GM12892 (cell line): ENCODE results near the gene WSCD2.
A peak's percentile ranks its signal among the peaks of the same experiment; 100 is the strongest.

Experiments used
- DNase-seq: peaks from one replicate; pipeline ENCODE4 v3.0.0; 2011; ENCODE audit not compliant: insufficient read length
- FAIRE-seq: peaks from 2 replicates; lab custom pipeline; 2011; peaks lifted over from hg19 to GRCh38; lab: Jason Lieb, UNC
- POLR2A ChIP-seq: IDR thresholded peaks from 2 replicates; pipeline ENCODE4 v1.6.1; 2011; ENCODE audit warnings: low read depth, low read length, control low read depth
- POLR2AphosphoS5 ChIP-seq: IDR thresholded peaks from 2 replicates; pipeline ENCODE4 v1.6.1; 2011; ENCODE audit warnings: low read depth, low read length, control low read depth
- TAF1 ChIP-seq: IDR thresholded peaks from 2 replicates; pipeline ENCODE4 v1.6.1; 2011; ENCODE audit warnings: low read depth, mild to moderate bottlenecking, control low read depth, low read length, borderline replicate concordance

The WSCD2 gene

GRCh38 chr12:108193917-108194316 is 64.8 kb downstream of the WSCD2 start:
- peak; percentile 23 for DNase-seq
- no peak for TF ChIP-seq POLR2AphosphoS5
- TF ChIP-seq POLR2A, result no peak
- TF ChIP-seq TAF1, result no peak
- FAIRE-seq, result peak; percentile 85

- DNase-seq, result no peak
- TF ChIP-seq POLR2A, result no peak
- TF ChIP-seq TAF1, result no peak
- TF ChIP-seq POLR2AphosphoS5, result no peak
- no peak for FAIRE-seq
These were observed 65.5 kb downstream of the WSCD2 start for GRCh38 chr12:108194585-108194984.

- no peak for TF ChIP-seq POLR2A
- TF ChIP-seq POLR2AphosphoS5, result no peak
- no peak for TF ChIP-seq TAF1
- DNase-seq (no peak), FAIRE-seq (no peak)
These were observed 67.2 kb downstream of the WSCD2 start for GRCh38 chr12:108196319-108196718.

- no peak for DNase-seq
- no peak for FAIRE-seq
- no peak for TF ChIP-seq TAF1
- no peak for TF ChIP-seq POLR2AphosphoS5
- no peak for TF ChIP-seq POLR2A
These were observed 67.8 kb downstream of the WSCD2 start for GRCh38 chr12:108196921-108197320.

GRCh38 chr12:108198043-108198442 is 69.0 kb downstream of the WSCD2 start:
- FAIRE-seq, result no peak
- TF ChIP-seq POLR2A (no peak), TAF1 (no peak), POLR2AphosphoS5 (no peak)

GRCh38 chr12:108199106-108199505 is 70.0 kb downstream of the WSCD2 start:
- DNase-seq (no peak), FAIRE-seq (no peak)
- no peak for TF ChIP-seq POLR2AphosphoS5
- no peak for TF ChIP-seq POLR2A
- no peak for TF ChIP-seq TAF1

More at GRCh38 chr12:108198043-108198442, 69.0 kb downstream of the WSCD2 start:
- DNase-seq, result no peak

GRCh38 chr12:108201808-108202207 is 72.7 kb downstream of the WSCD2 start:
- DNase-seq (no peak), FAIRE-seq (no peak)
- TF ChIP-seq POLR2AphosphoS5 (no peak), TAF1 (no peak), POLR2A (no peak)

- TF ChIP-seq TAF1 (no peak), POLR2A (no peak)
- no peak for DNase-seq
- no peak for FAIRE-seq
These were observed 75.3 kb downstream of the WSCD2 start for GRCh38 chr12:108204117-108204987.

GRCh38 chr12:108205864-108206263 is 76.8 kb downstream of the WSCD2 start:
- no peak for FAIRE-seq
- DNase-seq, result no peak

GRCh38 chr12:108207791-108208730 is 79.0 kb downstream of the WSCD2 start:
- FAIRE-seq (no peak), DNase-seq (no peak)
- TF ChIP-seq TAF1 (no peak), POLR2AphosphoS5 (no peak), POLR2A (no peak)

More at GRCh38 chr12:108205864-108206263, 76.8 kb downstream of the WSCD2 start:
- TF ChIP-seq POLR2AphosphoS5 (no peak), TAF1 (no peak), POLR2A (no peak)

- TF ChIP-seq TAF1, result no peak
- TF ChIP-seq POLR2A, result no peak
- no peak for TF ChIP-seq POLR2AphosphoS5
- DNase-seq, result no peak
- no peak for FAIRE-seq
These were observed 80.9 kb downstream of the WSCD2 start for GRCh38 chr12:108210001-108210400.
